K562 (cell line): ENCODE measurements around the gene GPR180. TPM values are rescaled to one million over a fixed set of nuclear protein-coding genes. Genes with fewer than 3 reads are reported as not detected.

Experiments
- ARID2 ChIP-seq: fragments of 450-650 bp; IDR thresholded peaks from 2 replicates; pipeline ENCODE4 v1.6.1; 2017; ENCODE audit warnings: antibody characterized with exemption, mild to moderate bottlenecking
- BCOR ChIP-seq: fragments of 450-650 bp; IDR thresholded peaks from 2 replicates; pipeline ENCODE4 v1.6.1; 2016
- BRF2 ChIP-seq: IDR thresholded peaks from 3 replicates; pipeline ENCODE4 v1.6.1; 2011; ENCODE audit warnings: borderline replicate concordance, mild to moderate bottlenecking; ENCODE audit not compliant: insufficient read length, insufficient read depth
- CTBP1 ChIP-seq: fragments of 450-650 bp; IDR thresholded peaks from 2 replicates; pipeline ENCODE4 v1.6.1; 2016; ENCODE audit warnings: borderline replicate concordance
- ELF1 ChIP-seq: fragments of 200-800 bp; sonication (Bioruptor generic); IDR thresholded peaks from 2 replicates; pipeline ENCODE4 v1.6.1; 2016; ENCODE audit warnings: missing genetic modification characterization, missing compliant biosample characterization
- ETS2 ChIP-seq: IDR thresholded peaks from 2 replicates; pipeline ENCODE4 v1.6.1; 2016; ENCODE audit warnings: borderline replicate concordance, missing genetic modification characterization, mild to moderate bottlenecking, moderate library complexity, missing compliant biosample characterization; ENCODE audit not compliant: poor library complexity, severe bottlenecking
- FOXA1 ChIP-seq: fragments of 450-650 bp; IDR thresholded peaks from 2 replicates; pipeline ENCODE4 v1.6.1; 2016; ENCODE audit warnings: mild to moderate bottlenecking, borderline replicate concordance
- HEY1 ChIP-seq: fragments of 250-450 bp; sonication (Bioruptor Pico); IDR thresholded peaks from 2 replicates; pipeline ENCODE4 v1.5.0; 2020; ENCODE audit warnings: mild to moderate bottlenecking, moderate library complexity, borderline replicate concordance
- KAT7 ChIP-seq: sonication (generic); formaldehyde crosslinking; IDR thresholded peaks from 2 replicates; pipeline ENCODE4 v1.8.0; 2022; ENCODE audit warnings: missing genetic modification reagents, mild to moderate bottlenecking, borderline replicate concordance
- KDM1A ChIP-seq, 2 experiments: fragments of 450-650 bp; IDR thresholded peaks; 2 replicates each; pipeline ENCODE4 v1.6.1; 2016; ENCODE audit warnings: mild to moderate bottlenecking in 2 of 2
- NR3C1 ChIP-seq: sonication (generic); formaldehyde crosslinking; IDR thresholded peaks from 2 replicates; pipeline ENCODE4 v1.8.1; 2022; ENCODE audit warnings: missing genetic modification reagents
- NRF1 ChIP-seq, 2 experiments: fragments of 450-650 bp; IDR thresholded peaks in 1 of 2; conservative IDR thresholded peaks in 1 of 2; 2 replicates each; pipeline ENCODE4 v1.6.1; 2014; ENCODE audit warnings: mild to moderate bottlenecking in 2 of 2
- POLR2A ChIP-seq: fragments of 450-650 bp; conservative IDR thresholded peaks from 2 replicates; pipeline ENCODE4 v1.6.1; 2016
- PTTG1 ChIP-seq: fragments of 450-650 bp; IDR thresholded peaks from 2 replicates; pipeline ENCODE4 v1.6.1; 2016; ENCODE audit warnings: low read depth, mild to moderate bottlenecking, missing genetic modification characterization, missing compliant biosample characterization
- SIN3A ChIP-seq, 2 experiments: fragments of 150-350 bp in 1 of 2; IDR thresholded peaks; 2 replicates each; pipeline ENCODE4 v1.6.1; 2011 to 2016; ENCODE audit warnings: borderline replicate concordance in 2 of 2, low read depth in 2 of 2, low read length in 2 of 2, mild to moderate bottlenecking in 2 of 2, moderate library complexity in 2 of 2; ENCODE audit not compliant: control insufficient read depth in 1 of 2
- SIX5 ChIP-seq, 2 experiments: IDR thresholded peaks; 2 replicates each; pipeline ENCODE4 v1.6.1; 2011; ENCODE audit warnings: low read length in 2 of 2, borderline replicate concordance in 1 of 2, low read depth in 1 of 2, mild to moderate bottlenecking in 1 of 2, moderate library complexity in 1 of 2; ENCODE audit not compliant: insufficient read depth in 1 of 2
- USF1 ChIP-seq: sonication (generic); formaldehyde crosslinking; IDR thresholded peaks from 2 replicates; pipeline ENCODE4 v1.9.0; 2022; ENCODE audit warnings: mild to moderate bottlenecking, missing genetic modification reagents
- ZBTB2 ChIP-seq: fragments of 450-650 bp; IDR thresholded peaks from 2 replicates; pipeline ENCODE4 v1.6.1; 2016; ENCODE audit warnings: antibody characterized with exemption
- ZNF174 ChIP-seq: fragments of 250-450 bp; sonication (Bioruptor Pico); IDR thresholded peaks from 2 replicates; pipeline ENCODE4 v1.4.0; 2020; ENCODE audit warnings: mild to moderate bottlenecking
- ZNF444 ChIP-seq: fragments of 250-450 bp; sonication (Bioruptor Pico); IDR thresholded peaks from 2 replicates; pipeline ENCODE4 v1.4.0; 2020; ENCODE audit warnings: mild to moderate bottlenecking, moderate library complexity
- ZNF655 ChIP-seq: fragments of 250-450 bp; sonication (Bioruptor Pico); IDR thresholded peaks from 2 replicates; pipeline ENCODE4 v1.5.0; 2021
- ZSCAN32 ChIP-seq: fragments of 450-650 bp; formaldehyde crosslinking; IDR thresholded peaks from 2 replicates; pipeline ENCODE4 v1.4.0; 2020; ENCODE audit warnings: mild to moderate bottlenecking, moderate library complexity
- polyA plus RNA-seq, 8 experiments: library from polyadenylated mRNA; depleted of rRNA in 4 of 8; stranded (reverse) in 5 of 8; unstranded in 3 of 8; fragments of >200 nt; fragmentation: Nextera tagmentation in 2 of 8; fragmentation: Illumina TruSeq in 1 of 8; extraction: Ambion mirVana in 2 of 8; extraction: Trizol in 1 of 8; gene quantifications; 2 replicates each; pipeline versions ENCODE4 v1.2.1 to v1.2.3, GENCODE V29; 2011 to 2014; ENCODE audit warnings: inconsistent platforms in 1 of 8, missing spikeins in 1 of 8
- total RNA-seq, 7 experiments: library from RNA; depleted of rRNA in 6 of 7; stranded (reverse); fragments of >200 nt in 6 of 7; fragmentation: Illumina TruSeq in 2 of 7; extraction: Trizol in 2 of 7; gene quantifications; 2 replicates each; pipeline versions ENCODE4 v1.2.1 to v1.2.3, GENCODE V29; 2011 to 2021; ENCODE audit warnings: low replicate concordance in 1 of 7
- TF ChIP-seq, protein P1 (sequence below): conservative IDR thresholded peaks from 2 replicates; pipeline ENCODE4 v1.6.1; 2011; ENCODE audit warnings: low read depth, mild to moderate bottlenecking, low read length; ENCODE audit not compliant: control insufficient read depth

The GPR180 gene
- total and polyA plus RNA-seq, 9 of the 15 experiments (the other 6 are each of a cell fraction or from before 2014, with no cell fraction given), result 0.77 to 4.1 (median 1.8) TPM

DNA sequence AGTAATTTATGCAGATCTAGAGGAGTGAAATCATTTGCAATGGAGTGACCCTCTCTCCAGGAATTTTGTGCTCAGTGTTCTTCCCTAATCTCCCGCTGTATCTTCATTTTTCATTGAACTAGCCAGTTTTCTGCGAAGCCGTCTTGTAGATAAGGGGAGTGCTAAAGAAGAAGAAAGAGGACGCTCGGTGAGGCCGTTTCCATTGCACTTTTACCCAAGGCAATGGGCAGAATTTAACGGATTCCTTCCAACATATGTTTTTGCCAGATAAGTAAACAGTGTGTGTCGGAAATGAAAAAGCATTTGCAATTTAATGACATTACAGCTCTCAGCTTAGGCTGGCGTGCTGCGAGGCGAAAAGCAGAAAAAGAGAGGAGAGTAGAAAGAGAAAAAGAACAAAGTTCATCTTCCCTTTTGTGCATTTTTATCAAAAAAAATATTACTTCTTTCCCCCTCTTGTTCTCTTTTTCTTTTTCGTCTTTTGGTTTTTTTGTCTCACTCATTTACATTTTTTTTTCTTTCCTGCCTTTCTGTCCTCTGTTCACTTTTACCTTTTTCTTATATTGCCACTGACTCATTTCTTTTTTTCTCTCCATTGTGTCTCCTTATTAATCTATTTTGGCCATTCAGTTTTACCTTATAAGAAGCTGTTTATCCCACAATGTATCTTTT is 60.8 kb downstream of the GPR180 start (continued):
- TF ChIP-seq ZNF174 (CRISPR knock-in tag), result no peak
- TF ChIP-seq ZSCAN32 (CRISPR knock-in tag), result no peak
- TF ChIP-seq POLR2A, result peak; percentile 50; the same call in 1 of the 2 replicates
- peak; percentile 37; the same call in 1 of the 2 replicates for TF ChIP-seq KAT7 (CRISPR knock-in tag)
- peak; percentile 82 for TF ChIP-seq BCOR
- no peak for TF ChIP-seq SIN3A (IDR thresholded peaks at IDR 0.05; ENCODE audit: borderline replicate concordance in 2 of 2, control insufficient read depth in 1 of 2, low read depth in 2 of 2, low read length in 2 of 2)
- no peak for TF ChIP-seq BRF2
- no peak for TF ChIP-seq ZNF655 (CRISPR knock-in tag)
- TF ChIP-seq, protein P1, sequence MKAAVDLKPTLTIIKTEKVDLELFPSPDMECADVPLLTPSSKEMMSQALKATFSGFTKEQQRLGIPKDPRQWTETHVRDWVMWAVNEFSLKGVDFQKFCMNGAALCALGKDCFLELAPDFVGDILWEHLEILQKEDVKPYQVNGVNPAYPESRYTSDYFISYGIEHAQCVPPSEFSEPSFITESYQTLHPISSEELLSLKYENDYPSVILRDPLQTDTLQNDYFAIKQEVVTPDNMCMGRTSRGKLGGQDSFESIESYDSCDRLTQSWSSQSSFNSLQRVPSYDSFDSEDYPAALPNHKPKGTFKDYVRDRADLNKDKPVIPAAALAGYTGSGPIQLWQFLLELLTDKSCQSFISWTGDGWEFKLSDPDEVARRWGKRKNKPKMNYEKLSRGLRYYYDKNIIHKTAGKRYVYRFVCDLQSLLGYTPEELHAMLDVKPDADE, result no peak
- no peak for TF ChIP-seq PTTG1 (tag)
- TF ChIP-seq ETS2, result no peak
- no peak for TF ChIP-seq NRF1 (conservative IDR thresholded peaks at IDR 0.05 in 1 of 2, IDR thresholded peaks at IDR 0.05 in 1 of 2)
- no peak for TF ChIP-seq ELF1 (tag)
- no peak for TF ChIP-seq SIX5 (IDR thresholded peaks at IDR 0.05; ENCODE audit: borderline replicate concordance in 1 of 2, insufficient read depth in 1 of 2, low read depth in 1 of 2, low read length in 2 of 2)
- no peak for TF ChIP-seq FOXA1
- no peak for TF ChIP-seq ARID2
- peak; percentile 35; the same call in 1 of the 2 replicates for TF ChIP-seq ZBTB2
- TF ChIP-seq HEY1 (CRISPR knock-in tag), result no peak
- TF ChIP-seq ZNF444 (CRISPR knock-in tag), result no peak
- TF ChIP-seq NR3C1 (CRISPR knock-in tag), result no peak
- TF ChIP-seq KDM1A (IDR thresholded peaks at IDR 0.05), result peak; percentile 71 to 75
- peak; percentile 57; the same call in 1 of the 2 replicates for TF ChIP-seq CTBP1
- TF ChIP-seq USF1, result no peak
